Tongue (tissue), 2 donors: ENCODE measurements around the gene KIAA0232. TPM values are rescaled to one million over a fixed set of nuclear protein-coding genes. Genes with fewer than 3 reads are reported as not detected.
"Not testable (repeated sequence)": the region's sequence is repeated elsewhere in the genome, so short reads cannot be mapped to it uniquely, and the experiment has no call there.

Experiments used
- DNase-seq: peaks from one replicate; pipeline ENCODE4 v3.0.0-alpha.2; 2015
- total RNA-seq: library from RNA; depleted of rRNA; stranded (reverse); fragments of >200 nt; gene quantifications from one replicate; pipeline ENCODE4 v1.2.3, GENCODE V29; 2014

Gene KIAA0232
- total RNA-seq, 1 donor from 2014 or later: 56.2 TPM

DNA sequence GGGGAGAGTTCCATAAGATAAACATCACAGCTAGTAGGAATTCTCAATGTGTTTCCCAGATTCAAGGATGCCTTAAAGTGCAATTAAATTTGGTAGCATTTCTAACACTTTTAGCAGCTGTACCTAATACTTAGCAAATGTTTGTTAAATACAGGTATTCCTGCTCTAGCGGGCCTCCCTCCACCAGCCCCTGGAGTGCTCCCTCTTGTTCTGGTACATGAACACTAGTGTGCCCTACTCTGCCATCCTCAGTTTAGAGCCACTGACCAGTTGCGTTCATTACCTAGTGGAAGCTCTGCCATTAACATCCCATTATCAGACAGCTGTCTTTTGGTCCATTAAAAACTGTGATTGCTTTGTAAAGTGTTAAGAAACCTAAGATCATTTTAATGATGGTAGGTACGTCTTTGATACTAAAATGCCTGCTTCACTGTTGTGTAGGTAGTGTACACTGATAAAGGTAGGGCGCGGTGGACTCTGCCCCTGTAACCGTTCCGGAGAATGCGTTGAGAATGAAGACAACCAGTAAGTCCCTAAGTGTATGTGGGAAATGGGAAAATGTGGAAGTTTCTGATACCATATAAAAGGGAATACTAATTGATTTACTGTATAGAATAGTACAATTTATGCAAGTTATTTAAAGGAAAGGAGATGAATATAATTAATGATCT, 21.7 kb downstream of the KIAA0232 start:
- DNase-seq: no peak

GRCh38 chr4:6806924-6807626, 24.5 kb downstream of the KIAA0232 start:
- DNase-seq: no peak

DNA sequence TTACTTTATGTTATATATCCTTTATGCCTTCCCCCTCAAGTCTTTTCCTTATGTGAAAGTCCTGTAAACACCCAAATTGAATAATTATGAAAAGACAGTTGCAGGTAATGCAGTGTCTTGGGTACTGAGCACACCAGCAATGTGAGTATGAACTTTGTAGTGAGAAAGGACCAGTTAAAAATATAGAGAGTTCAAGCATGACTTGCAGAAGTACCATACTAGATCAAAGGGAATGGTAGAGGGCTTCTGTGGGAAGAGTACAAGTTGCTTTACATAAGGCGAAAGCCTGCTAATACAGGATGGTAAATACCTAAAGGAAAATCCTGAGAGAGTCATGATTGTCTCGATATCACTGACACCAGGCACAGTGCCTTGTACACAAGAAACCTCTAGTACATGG, 25.7 kb downstream of the KIAA0232 start:
- no peak for DNase-seq

DNA sequence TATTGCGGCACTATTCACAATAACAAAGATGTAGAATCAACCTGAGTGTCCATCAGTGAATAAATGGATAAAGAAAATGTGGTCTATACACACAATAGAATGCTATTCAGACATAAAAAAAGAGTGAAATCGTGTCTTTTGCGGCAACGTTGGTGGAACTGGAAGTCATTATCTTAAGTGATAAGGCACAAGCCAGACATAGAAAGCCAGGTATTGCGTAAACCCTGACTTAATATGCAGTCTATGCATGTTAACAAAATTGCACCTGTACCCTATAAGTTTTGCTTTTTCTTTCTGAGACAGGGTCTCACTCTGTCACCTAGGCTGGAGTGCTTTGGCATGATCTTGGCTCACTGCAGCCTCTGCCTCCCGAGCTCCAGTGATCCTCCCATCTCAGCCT, 28.6 kb downstream of the KIAA0232 start:
- DNase-seq: no peak

DNA sequence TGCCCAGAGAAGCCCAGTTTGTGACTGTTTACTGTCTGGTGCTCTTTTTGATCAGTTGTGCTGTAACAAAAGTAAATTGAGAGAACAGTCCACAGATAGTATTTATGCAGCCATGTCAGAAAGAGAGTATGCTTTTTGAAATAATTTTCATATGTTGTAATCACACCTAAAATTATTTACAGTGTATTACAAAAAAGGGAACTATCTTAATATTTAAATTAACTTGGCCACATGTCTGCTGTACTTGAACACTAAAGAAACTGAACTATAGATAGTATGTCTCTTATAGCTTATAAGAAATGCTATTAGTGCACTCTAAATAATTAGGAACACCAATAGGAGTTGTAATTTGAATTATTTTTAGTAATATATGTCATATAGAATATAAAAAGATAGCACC, 30.2 kb downstream of the KIAA0232 start:
- no peak for DNase-seq

- no peak for DNase-seq
Measured at GRCh38 chr4:6813725-6814124, 31.2 kb downstream of the KIAA0232 start.

DNA sequence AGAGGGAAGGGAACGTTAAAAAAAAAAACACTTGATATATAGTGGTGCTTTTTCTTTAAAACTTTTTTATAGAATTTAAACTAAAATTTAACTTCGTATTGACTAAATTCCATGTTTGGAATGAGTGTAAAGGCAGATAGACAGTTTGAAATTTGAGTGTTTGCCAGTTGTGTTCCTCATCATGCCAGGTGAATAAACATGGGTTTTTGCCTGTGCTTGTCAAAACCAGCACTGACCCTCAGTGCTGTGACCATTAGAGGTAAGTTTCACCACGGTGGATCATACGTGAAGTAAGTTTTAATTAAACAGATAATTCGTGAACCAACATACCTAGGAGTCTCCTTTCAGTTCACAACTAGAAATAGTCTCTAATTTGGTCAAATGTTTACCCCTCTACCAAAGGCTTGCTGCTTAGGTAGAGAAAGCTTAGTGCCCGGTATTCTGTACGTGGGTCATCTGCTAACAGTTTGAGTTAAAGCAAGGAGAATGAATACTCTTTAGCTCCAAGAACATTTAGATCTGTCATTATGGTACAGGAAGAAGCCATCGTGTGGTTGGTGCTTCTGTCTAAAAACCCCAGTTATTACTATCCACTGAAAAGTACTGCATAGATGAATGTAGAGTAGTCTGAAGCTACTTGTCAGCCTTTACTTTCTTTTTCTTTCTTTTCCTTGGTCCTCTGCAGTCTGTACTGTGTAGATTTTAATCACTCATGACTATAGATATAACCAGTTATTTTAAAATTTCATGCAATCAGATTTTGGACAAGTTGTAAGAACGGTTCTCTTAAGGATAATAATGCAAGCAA, 32.7 kb downstream of the KIAA0232 start:
- DNase-seq: no peak

DNA sequence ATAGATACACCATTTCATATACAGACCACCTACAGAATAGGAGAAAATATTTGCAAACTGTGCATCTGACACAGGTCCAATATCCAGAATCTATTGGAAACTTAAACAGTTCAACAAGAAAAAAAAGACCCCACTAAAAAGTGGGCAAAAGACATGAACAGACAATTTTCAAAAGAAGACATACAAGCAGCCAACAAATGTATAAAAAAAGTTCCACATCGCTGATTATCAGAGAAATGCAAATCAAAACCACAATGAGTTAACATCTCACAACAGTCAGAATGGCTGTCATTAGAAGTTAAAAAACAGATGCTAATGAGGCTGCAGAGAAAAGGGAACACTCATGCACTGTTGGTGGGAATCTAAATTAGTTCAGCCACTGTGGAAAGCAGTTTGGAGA, 36.8 kb downstream of the KIAA0232 start:
- no peak for DNase-seq

DNA sequence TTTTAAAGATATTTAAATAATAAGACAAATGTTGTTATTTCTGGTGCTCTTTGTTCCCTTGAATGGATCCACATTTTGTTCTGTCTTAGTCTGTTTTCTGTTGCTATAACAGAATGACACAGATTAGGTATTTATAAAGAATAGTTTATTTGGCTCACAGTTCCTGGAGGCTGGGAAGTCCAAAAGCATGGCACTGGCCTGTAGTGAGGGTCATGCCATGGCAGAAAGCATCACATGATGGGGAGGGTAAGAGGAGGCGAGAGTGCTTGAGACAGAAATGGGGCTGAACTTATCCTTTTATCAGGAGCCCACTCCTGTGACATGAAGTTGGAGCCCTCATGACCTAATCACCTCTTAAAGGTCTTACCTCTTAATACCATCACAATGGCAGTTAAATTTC, 38.2 kb downstream of the KIAA0232 start:
- DNase-seq: no peak

GRCh38 chr4:6824071-6824470, 41.5 kb downstream of the KIAA0232 start:
- DNase-seq: no peak

GRCh38 chr4:6824772-6825402, 42.4 kb downstream of the KIAA0232 start:
- no peak for DNase-seq

GRCh38 chr4:6825403-6825802, 42.9 kb downstream of the KIAA0232 start:
- DNase-seq: no peak

DNA sequence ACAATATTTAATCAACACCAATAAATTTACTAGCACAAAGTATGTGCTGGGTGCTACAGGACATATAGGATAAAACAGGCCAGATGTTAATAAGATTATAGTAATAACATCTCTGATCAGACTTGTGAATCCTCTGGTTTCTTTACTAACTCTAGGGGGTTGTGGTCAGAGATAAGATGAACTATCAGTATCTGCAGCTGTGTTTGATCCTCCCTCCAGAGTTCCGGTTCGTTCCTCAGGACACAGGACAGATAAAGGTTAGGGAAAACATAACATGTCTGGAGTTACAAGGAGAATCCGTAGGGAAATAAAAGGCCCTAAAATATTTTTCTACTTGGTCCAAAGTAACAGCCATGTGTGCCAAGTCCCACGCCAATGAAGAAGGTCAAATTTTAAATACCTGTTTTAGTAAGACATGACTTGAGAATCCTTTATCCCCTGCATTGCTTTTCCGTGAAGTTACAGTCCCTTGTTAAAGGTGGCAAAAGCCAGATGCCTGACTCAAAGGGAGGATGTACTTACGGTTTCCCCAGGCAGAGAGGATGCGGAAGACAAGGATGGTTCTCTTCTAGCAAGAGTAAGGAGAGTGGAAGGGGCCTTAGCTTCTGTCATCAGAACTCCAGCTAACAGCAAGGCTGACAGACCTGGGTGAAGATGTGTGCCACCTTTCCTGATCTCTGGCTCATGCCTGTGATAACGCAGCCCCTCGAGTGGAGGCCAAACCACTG, 44.4 kb downstream of the KIAA0232 start:
- no peak for DNase-seq

DNA sequence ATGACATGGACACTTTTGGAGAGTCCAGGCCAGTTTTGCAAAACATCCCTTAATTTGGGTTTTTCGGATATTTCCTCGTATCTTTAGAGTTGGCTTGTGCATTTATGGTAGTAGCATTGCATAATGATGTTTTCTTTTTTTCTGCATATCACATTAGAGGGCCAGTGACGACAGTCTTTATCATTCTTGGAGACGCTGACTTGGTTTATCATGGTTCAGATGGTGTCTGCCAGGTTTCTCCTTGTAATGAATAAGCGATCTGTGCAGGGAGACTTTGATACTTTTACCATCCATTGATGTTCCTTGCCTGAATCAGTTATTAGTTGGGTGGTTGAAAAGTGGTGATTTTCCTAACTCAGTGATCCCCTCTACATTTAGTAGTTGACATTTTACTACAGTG, 46.6 kb downstream of the KIAA0232 start:
- no peak for DNase-seq

DNA sequence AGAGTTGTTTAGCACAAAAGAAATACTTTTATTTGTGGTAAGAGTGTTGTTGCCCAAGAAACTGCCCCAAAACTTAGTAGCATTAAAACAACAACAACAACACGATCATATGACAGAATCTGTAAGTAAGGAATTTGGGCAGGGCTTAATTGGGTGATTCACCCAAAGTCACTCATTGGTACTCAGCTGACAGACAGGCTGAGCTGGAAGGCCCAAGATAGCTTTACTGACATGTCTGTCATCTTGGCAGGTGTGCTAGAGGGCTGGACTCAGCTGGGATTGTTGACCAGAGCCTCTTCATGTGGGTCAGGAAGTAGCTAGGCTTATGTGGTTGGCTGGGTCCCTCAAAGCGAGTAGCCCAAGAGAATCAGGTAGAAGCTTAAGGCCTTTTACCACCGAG, 52.3 kb downstream of the KIAA0232 start:
- peak; percentile 24 for DNase-seq

GRCh38 chr4:6835616-6836015, 53.1 kb downstream of the KIAA0232 start:
- not testable (repeated sequence) for DNase-seq

DNA sequence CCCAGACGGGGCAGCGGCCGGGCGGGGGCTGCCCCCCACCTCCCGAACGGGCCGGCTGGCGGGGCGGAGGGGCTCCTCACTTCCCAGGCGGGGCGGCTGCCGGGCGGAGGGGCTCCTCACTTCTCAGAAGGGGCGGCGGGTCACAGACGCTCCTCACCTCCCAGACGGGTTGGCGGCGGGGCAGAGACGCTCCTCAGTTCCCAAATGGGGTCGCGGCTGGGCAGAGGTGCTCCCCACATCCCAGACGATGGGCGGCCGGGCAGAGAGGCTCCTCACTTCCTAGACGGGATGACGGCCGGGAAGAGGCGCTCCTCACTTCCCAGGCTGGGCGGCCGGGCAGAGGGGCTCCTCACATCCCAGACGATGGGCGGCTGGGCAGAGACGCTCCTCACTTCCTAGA, 54.6 kb downstream of the KIAA0232 start:
- DNase-seq: not testable (repeated sequence)

GRCh38 chr4:6839579-6839978, 57.1 kb downstream of the KIAA0232 start:
- no peak for DNase-seq

- DNase-seq: peak; percentile 48
Measured at GRCh38 chr4:6840062-6840976, 57.8 kb downstream of the KIAA0232 start.

DNA sequence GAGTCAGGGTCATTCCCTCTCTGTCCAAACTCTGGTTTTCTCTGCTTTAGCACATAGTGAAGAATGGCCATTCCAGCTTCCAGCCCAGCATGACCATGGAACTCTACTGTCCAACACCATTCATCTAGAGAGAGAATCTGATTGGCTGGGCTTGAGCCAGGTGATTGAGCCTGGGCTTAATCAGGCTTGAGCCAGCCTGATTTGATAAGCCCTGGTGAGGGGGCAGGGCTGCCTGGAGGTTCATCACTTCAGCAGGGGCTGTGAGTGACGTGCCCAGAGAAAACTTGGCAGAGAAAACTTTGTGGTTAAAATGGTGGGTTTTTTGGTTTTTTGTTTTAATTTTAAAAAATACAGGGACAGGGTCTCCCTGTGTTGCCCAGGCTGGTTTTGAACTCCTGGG, 62.5 kb downstream of the KIAA0232 start:
- DNase-seq: no peak

DNA sequence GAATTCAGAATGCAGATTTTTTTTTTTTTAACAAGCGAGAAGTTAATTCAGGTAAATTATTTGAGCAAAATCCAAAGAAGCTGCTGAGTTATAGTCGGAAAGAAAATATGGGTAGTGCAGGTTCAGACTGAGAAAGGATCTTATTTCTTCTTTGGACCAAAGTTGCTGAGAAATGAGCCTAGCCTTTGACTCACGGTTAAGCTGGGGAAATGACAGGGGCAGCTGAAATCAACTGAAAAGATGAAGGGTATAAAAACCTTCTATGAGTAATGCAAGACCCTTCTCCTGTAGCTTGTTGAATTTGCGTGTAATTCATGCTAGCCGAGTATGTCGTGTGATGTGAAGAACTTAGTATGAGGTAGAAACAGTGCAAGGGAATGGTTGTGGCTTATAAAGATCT, 63.0 kb downstream of the KIAA0232 start:
- DNase-seq: peak; percentile 60
